Colonic mucosa (tissue), 4 donors: ENCODE results near the gene OSTM1. TPM values are rescaled to one million over a fixed set of nuclear protein-coding genes. Genes with fewer than 3 reads are reported as not detected.

ENCODE experiments used
- DNase-seq: peaks from one replicate; pipeline ENCODE4 v3.0.0-alpha.2; 2020
- H3K27ac ChIP-seq: fragments of 200-600 bp; one replicate; pipeline ENCODE4 v1.8.0; 2021
- H3K27me3 ChIP-seq: fragments of 200-600 bp; one replicate; pipeline ENCODE4 v1.8.0; 2021
- H3K36me3 ChIP-seq: fragments of 200-600 bp; one replicate; pipeline ENCODE4 v1.8.0; 2021
- H3K4me1 ChIP-seq: fragments of 200-600 bp; one replicate; pipeline ENCODE4 v1.8.0; 2021; ENCODE audit warnings: mild to moderate bottlenecking
- H3K4me3 ChIP-seq: fragments of 200-600 bp; one replicate; pipeline ENCODE4 v1.8.0; 2021
- H3K9ac ChIP-seq, 2 donors: one replicate each; pipeline ENCODE4 v1.7.0; 2013; ENCODE audit warnings: control low read depth in 2 of 2, low read depth in 2 of 2, low read length in 2 of 2
- H3K9me3 ChIP-seq: fragments of 200-600 bp; one replicate; pipeline ENCODE4 v1.8.0; 2021
- intact Hi-C: fragments of 100-400 bp; cut with DNase I; formaldehyde crosslinking; loops from one replicate; pipeline ENCODE4 v1.14.1; 2022
- total RNA-seq, 2 donors: library from RNA; stranded (reverse); fragmentation: NEBNext Ultra II Directional in 1 of 2; extraction: Animal tissue kit (Norgen Biotek cat#: 25700) in 1 of 2; gene quantifications; one replicate each; pipeline ENCODE4 v1.2.1, GENCODE V29; 2021
- TF ChIP-seq, protein P1 (sequence below): fragments of 200-600 bp; IDR thresholded peaks from one replicate; pipeline ENCODE4 v1.8.0; 2022; ENCODE audit warnings: antibody characterized with exemption, mild to moderate bottlenecking
- donor health status: healthy.
- donor health status: DM: no; HTN: no; CAD: no.
- donor health status: DM: no; HTN: no; CAD: no.

OSTM1 gene
- total RNA-seq, 2 donors from 2014 or later: 14.7 to 21.1 TPM

DNA sequence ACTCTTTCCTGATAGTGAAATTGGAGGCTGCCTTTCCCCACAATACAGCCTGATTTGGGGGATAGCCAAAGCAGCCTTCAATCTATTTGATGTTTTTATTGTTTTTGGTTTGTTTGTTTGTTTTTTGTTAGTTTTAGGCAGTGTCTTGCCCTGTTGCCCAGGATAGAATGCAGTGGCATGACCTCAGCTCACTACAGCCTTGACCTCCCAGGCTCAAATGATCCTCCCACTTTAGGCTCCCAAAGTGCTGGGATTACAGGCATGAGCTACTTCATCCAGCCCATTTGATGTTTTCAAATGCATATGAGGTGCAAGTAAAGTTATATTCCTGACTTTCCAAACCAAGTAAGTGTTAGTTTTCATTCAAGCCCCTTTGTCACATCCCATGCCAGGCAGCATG is 75.2 kb downstream of the OSTM1 start:
- intact Hi-C loops: no loop called here
- H3K27ac ChIP-seq: no peak overlapping the region
- no peaks in the 10 kb centered on the region for H3K27me3 ChIP-seq
- H3K36me3 ChIP-seq: no peaks in the 10 kb centered on the region
- no peak overlapping the region for H3K4me3 ChIP-seq
- DNase-seq: no peak
- no peaks in the 10 kb centered on the region for H3K4me1 ChIP-seq
- TF ChIP-seq, protein P1, sequence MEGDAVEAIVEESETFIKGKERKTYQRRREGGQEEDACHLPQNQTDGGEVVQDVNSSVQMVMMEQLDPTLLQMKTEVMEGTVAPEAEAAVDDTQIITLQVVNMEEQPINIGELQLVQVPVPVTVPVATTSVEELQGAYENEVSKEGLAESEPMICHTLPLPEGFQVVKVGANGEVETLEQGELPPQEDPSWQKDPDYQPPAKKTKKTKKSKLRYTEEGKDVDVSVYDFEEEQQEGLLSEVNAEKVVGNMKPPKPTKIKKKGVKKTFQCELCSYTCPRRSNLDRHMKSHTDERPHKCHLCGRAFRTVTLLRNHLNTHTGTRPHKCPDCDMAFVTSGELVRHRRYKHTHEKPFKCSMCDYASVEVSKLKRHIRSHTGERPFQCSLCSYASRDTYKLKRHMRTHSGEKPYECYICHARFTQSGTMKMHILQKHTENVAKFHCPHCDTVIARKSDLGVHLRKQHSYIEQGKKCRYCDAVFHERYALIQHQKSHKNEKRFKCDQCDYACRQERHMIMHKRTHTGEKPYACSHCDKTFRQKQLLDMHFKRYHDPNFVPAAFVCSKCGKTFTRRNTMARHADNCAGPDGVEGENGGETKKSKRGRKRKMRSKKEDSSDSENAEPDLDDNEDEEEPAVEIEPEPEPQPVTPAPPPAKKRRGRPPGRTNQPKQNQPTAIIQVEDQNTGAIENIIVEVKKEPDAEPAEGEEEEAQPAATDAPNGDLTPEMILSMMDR: no peak
- no peaks in the 10 kb centered on the region for H3K9me3 ChIP-seq
- no peak overlapping the region for H3K9ac ChIP-seq

DNA sequence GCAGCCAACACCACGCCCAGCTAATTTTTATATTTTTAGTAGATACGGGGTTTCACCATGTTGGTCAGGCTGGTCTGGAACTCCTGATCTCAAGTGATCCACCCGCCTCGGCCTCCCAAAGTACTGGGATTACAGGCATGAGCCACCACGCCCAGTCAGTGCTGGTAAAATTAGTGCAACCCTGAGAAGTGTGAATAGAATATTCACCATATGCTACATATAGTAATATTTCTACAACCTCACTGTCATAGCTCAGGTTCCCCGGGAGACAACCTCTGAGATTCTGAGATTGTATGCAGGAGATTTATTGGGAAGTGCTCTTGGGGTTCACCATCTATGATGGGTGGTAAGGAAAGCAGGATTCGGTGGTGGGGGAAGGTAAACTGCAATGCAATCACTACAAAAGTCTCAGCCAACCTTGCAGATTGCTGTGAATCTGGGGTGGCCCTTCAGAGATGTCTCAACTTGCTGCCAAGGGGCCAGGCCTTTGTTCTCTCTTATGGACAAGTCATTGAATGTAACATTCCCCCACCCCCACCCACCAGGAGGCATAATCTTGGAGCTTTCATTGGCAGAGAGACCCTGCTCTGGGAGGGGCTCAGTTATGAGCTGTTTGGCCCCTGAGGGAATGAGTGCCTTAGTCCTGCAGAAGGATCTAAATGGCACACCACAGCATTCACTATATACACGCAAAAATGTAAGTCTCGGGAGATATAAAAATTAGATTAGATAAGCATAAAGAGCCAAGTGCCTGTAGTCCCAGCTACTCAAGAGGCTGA is 82.6 kb downstream of the OSTM1 start:
- Histone ChIP-seq H3K27ac (no peak overlapping the region), H3K36me3 (no peaks in the 10 kb centered on the region), H3K4me1 (no peaks in the 10 kb centered on the region), H3K9me3 (no peaks in the 10 kb centered on the region), H3K9ac (no peak overlapping the region), H3K4me3 (no peak overlapping the region), H3K27me3 (no peaks in the 10 kb centered on the region)
- intact Hi-C loops: no loop called here
- TF ChIP-seq, protein P1: no peak
- no peak for DNase-seq

Other genes starting within 250 kb of the OSTM1 start
- 10 to 100 TPM; 65.3 to 84.3 TPM for gene SEC63, start 116.5 kb downstream of the OSTM1 start, total RNA-seq
- not detected for gene NR2E1, start 91.3 kb upstream of the OSTM1 start, total RNA-seq
- 100 to 1,000 TPM; 118 to 143 TPM for gene SNX3, start 186.3 kb upstream of the OSTM1 start, total RNA-seq
- 10 to 100 TPM in 1 of 2 donors, 1 to 10 TPM in 1; 9.5 to 10.9 TPM for gene AFG1L, start 220.3 kb upstream of the OSTM1 start, total RNA-seq